HepG2 (cell line): ENCODE measurements around the gene PSKH1. TPM values are rescaled to one million over a fixed set of nuclear protein-coding genes. Genes with fewer than 3 reads are reported as not detected.
A peak's percentile ranks its signal among the peaks of the same experiment; 100 is the strongest.

Experiments
- AGO2 ChIP-seq: fragments of 200-400 bp; formaldehyde crosslinking; optimal IDR thresholded peaks from 2 replicates; pipeline ENCODE3; 2017; ENCODE audit warnings: mild to moderate bottlenecking, low read depth, low read length, moderate library complexity
- ATF1 ChIP-seq: IDR thresholded peaks from 2 replicates; pipeline ENCODE4 v1.6.1; 2016; ENCODE audit warnings: mild to moderate bottlenecking, control low read depth
- FOXM1 ChIP-seq: sonication (generic); formaldehyde crosslinking; IDR thresholded peaks from 2 replicates; pipeline ENCODE4 v1.5.0; 2020; ENCODE audit warnings: missing genetic modification reagents
- GLI4 ChIP-seq: sonication (generic); formaldehyde crosslinking; IDR thresholded peaks from 2 replicates; pipeline ENCODE4 v1.5.1; 2020; ENCODE audit warnings: missing genetic modification reagents, mild to moderate bottlenecking, moderate library complexity, borderline replicate concordance
- GZF1 ChIP-seq: sonication (generic); formaldehyde crosslinking; IDR thresholded peaks from 2 replicates; pipeline ENCODE4 v1.5.1; 2020; ENCODE audit warnings: mild to moderate bottlenecking, missing genetic modification reagents
- KDM4B ChIP-seq: sonication (generic); formaldehyde crosslinking; IDR thresholded peaks from 2 replicates; pipeline ENCODE4 v1.4.0; 2020; ENCODE audit warnings: missing genetic modification reagents
- KLF11 ChIP-seq: IDR thresholded peaks from 2 replicates; pipeline ENCODE4 v1.6.1; 2016; ENCODE audit warnings: missing compliant biosample characterization
- MIXL1 ChIP-seq: IDR thresholded peaks from 2 replicates; pipeline ENCODE4 v1.6.1; 2016
- NFKBIZ ChIP-seq: IDR thresholded peaks from 2 replicates; pipeline ENCODE4 v1.6.1; 2018; ENCODE audit warnings: missing genetic modification reagents, missing compliant biosample characterization
- NFRKB ChIP-seq: fragments of 450-650 bp; IDR thresholded peaks from 2 replicates; pipeline ENCODE4 v1.6.1; 2017
- YY1 ChIP-seq: IDR thresholded peaks from 2 replicates; pipeline ENCODE4 v1.6.1; 2011; ENCODE audit warnings: low read length, low read depth, moderate library complexity, mild to moderate bottlenecking; ENCODE audit not compliant: insufficient read depth, insufficient replicate concordance
- ZBTB38 ChIP-seq: sonication (generic); formaldehyde crosslinking; IDR thresholded peaks from 2 replicates; pipeline ENCODE4 v1.5.1; 2020; ENCODE audit warnings: mild to moderate bottlenecking, missing genetic modification reagents
- ZNF263 ChIP-seq: sonication (generic); formaldehyde crosslinking; IDR thresholded peaks from 2 replicates; pipeline ENCODE4 v1.4.0; 2020; ENCODE audit warnings: missing genetic modification reagents
- ZNF563 ChIP-seq: sonication (generic); formaldehyde crosslinking; IDR thresholded peaks from 2 replicates; pipeline ENCODE4 v1.8.0; 2022; ENCODE audit warnings: mild to moderate bottlenecking, moderate library complexity, missing genetic modification reagents
- ZNF567 ChIP-seq: sonication (generic); formaldehyde crosslinking; IDR thresholded peaks from 2 replicates; pipeline ENCODE4 v1.8.1; 2023; ENCODE audit warnings: mild to moderate bottlenecking, missing genetic modification reagents, borderline replicate concordance
- ZNF703 ChIP-seq: sonication (generic); formaldehyde crosslinking; IDR thresholded peaks from 2 replicates; pipeline ENCODE4 v1.5.1; 2020; ENCODE audit warnings: missing genetic modification reagents, mild to moderate bottlenecking, moderate library complexity, borderline replicate concordance
- ZNF709 ChIP-seq: sonication (generic); formaldehyde crosslinking; IDR thresholded peaks from 2 replicates; pipeline ENCODE4 v1.5.0; 2020; ENCODE audit warnings: mild to moderate bottlenecking, missing genetic modification reagents
- ZNF782 ChIP-seq: sonication (generic); formaldehyde crosslinking; IDR thresholded peaks from 2 replicates; pipeline ENCODE4 v1.4.0; 2020; ENCODE audit warnings: missing genetic modification reagents, mild to moderate bottlenecking, borderline replicate concordance
- polyA plus RNA-seq, 8 experiments: library from polyadenylated mRNA; depleted of rRNA in 3 of 8; stranded (reverse) in 7 of 8; unstranded in 1 of 8; fragments of >200 nt; fragmentation: Illumina TruSeq in 4 of 8; extraction: Trizol in 4 of 8; gene quantifications; 2 replicates each; pipeline versions ENCODE4 v1.2.1 to v1.2.3, GENCODE V29; 2011 to 2016; ENCODE audit warnings: low read depth in 4 of 8, missing spikeins in 1 of 8, mixed read lengths in 1 of 8; ENCODE audit not compliant: insufficient read depth in 1 of 8
- total RNA-seq, 5 experiments: library from RNA; depleted of rRNA; stranded (reverse); fragments of >200 nt; fragmentation: Illumina TruSeq; extraction: Trizol; gene quantifications; 2 replicates each; pipeline ENCODE4 v1.2.3, GENCODE V29; 2016; ENCODE audit warnings: low read depth in 1 of 5
- TF ChIP-seq, protein P1 (sequence below): sonication (generic); formaldehyde crosslinking; conservative IDR thresholded peaks from 2 replicates; pipeline ENCODE4 v1.8.0; 2022; ENCODE audit warnings: low read depth, missing genetic modification reagents
- TF ChIP-seq, protein P2 (sequence below): IDR thresholded peaks from 2 replicates; pipeline ENCODE4 v1.6.1; 2016
- TF ChIP-seq, protein P3 (sequence below): sonication (generic); formaldehyde crosslinking; IDR thresholded peaks from 2 replicates; pipeline ENCODE4 v1.8.1; 2023; ENCODE audit warnings: mild to moderate bottlenecking, missing genetic modification reagents
- TF ChIP-seq, protein P4 (sequence below): sonication (generic); formaldehyde crosslinking; IDR thresholded peaks from 2 replicates; pipeline ENCODE4 v1.9.0; 2021; ENCODE audit warnings: missing genetic modification reagents, mild to moderate bottlenecking, borderline replicate concordance
- TF ChIP-seq, protein P5 (sequence below): sonication (generic); formaldehyde crosslinking; IDR thresholded peaks from 2 replicates; pipeline ENCODE4 v1.5.0; 2020; ENCODE audit warnings: missing genetic modification reagents

Gene PSKH1
- total and polyA plus RNA-seq, 2 of the 13 experiments (the other 11 are each of a cell fraction or from before 2014, with no cell fraction given): 8.4 to 19.1 TPM

DNA sequence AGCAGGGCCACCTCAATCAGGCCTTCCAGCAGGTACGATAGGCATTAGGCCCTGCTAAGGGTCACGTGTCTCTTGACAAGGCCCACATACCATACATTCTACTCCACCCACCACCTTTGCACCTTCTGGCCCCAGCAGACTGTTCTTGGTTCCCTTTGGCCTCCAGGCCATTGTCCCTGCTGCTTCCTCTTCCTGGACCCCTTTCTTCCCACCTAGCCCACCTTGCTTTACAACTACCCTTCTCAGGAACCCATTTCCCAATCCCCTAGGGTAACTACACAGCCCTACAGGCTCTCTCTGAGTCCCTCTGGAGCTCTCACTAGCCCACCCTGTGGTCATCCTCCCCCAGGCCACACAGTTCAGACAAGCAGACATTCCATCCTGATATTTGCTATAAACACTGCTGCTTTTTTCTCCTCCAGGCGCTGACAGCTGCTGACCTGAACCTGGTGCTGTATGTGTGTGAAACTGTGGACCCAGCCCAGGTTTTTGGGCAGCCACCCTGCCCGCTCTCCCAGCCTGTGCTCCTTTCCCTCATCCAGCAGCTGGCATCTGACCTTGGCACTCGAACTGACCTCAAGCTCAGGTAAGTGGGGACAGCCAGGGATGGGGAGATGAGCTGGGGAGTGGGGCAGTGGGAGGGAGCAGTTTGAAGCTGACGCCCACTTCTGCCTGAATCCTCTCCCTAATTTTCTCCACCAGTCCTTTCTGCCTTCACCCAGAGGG lies 9.7 kb upstream of the PSKH1 start (continued):
- TF ChIP-seq, protein P1, sequence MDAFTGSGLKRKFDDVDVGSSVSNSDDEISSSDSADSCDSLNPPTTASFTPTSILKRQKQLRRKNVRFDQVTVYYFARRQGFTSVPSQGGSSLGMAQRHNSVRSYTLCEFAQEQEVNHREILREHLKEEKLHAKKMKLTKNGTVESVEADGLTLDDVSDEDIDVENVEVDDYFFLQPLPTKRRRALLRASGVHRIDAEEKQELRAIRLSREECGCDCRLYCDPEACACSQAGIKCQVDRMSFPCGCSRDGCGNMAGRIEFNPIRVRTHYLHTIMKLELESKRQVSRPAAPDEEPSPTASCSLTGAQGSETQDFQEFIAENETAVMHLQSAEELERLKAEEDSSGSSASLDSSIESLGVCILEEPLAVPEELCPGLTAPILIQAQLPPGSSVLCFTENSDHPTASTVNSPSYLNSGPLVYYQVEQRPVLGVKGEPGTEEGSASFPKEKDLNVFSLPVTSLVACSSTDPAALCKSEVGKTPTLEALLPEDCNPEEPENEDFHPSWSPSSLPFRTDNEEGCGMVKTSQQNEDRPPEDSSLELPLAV (CRISPR knock-in tag): no peak
- TF ChIP-seq KLF11 (no peak), NFRKB (no peak), ZBTB38 (peak; percentile 4; the same call in 1 of the 2 replicates), ATF1 (CRISPR knock-in tag) (no peak), ZNF567 (CRISPR knock-in tag) (0 out of 2 replicates have a peak, but pooled peaks have one; percentile 69), NFKBIZ (CRISPR knock-in tag) (no peak), GLI4 (CRISPR knock-in tag) (0 out of 2 replicates have a peak, but pooled peaks have one; percentile 47), ZNF563 (CRISPR knock-in tag) (0 out of 2 replicates have a peak, but pooled peaks have one; percentile 34), ZNF782 (CRISPR knock-in tag) (no peak), ZNF709 (CRISPR knock-in tag) (no peak), AGO2 (no peak), ZNF263 (CRISPR knock-in tag) (no peak), KDM4B (CRISPR knock-in tag) (no peak), MIXL1 (no peak), YY1 (no peak), FOXM1 (CRISPR knock-in tag) (no peak), ZNF703 (CRISPR knock-in tag) (no peak), GZF1 (CRISPR knock-in tag) (peak; percentile 60; the same call in 1 of the 2 replicates)
- TF ChIP-seq, protein P2, sequence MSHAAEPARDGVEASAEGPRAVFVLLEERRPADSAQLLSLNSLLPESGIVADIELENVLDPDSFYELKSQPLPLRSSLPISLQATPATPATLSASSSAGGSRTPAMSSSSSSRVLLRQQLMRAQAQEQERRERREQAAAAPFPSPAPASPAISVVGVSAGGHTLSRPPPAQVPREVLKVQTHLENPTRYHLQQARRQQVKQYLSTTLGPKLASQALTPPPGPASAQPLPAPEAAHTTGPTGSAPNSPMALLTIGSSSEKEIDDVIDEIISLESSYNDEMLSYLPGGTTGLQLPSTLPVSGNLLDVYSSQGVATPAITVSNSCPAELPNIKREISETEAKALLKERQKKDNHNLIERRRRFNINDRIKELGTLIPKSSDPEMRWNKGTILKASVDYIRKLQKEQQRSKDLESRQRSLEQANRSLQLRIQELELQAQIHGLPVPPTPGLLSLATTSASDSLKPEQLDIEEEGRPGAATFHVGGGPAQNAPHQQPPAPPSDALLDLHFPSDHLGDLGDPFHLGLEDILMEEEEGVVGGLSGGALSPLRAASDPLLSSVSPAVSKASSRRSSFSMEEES (CRISPR knock-in tag): no peak
- TF ChIP-seq, protein P3, sequence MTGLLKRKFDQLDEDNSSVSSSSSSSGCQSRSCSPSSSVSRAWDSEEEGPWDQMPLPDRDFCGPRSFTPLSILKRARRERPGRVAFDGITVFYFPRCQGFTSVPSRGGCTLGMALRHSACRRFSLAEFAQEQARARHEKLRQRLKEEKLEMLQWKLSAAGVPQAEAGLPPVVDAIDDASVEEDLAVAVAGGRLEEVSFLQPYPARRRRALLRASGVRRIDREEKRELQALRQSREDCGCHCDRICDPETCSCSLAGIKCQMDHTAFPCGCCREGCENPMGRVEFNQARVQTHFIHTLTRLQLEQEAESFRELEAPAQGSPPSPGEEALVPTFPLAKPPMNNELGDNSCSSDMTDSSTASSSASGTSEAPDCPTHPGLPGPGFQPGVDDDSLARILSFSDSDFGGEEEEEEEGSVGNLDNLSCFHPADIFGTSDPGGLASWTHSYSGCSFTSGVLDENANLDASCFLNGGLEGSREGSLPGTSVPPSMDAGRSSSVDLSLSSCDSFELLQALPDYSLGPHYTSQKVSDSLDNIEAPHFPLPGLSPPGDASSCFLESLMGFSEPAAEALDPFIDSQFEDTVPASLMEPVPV (CRISPR knock-in tag): no peak
- TF ChIP-seq, protein P4, sequence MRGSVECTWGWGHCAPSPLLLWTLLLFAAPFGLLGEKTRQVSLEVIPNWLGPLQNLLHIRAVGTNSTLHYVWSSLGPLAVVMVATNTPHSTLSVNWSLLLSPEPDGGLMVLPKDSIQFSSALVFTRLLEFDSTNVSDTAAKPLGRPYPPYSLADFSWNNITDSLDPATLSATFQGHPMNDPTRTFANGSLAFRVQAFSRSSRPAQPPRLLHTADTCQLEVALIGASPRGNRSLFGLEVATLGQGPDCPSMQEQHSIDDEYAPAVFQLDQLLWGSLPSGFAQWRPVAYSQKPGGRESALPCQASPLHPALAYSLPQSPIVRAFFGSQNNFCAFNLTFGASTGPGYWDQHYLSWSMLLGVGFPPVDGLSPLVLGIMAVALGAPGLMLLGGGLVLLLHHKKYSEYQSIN: no peak
- TF ChIP-seq, protein P5, sequence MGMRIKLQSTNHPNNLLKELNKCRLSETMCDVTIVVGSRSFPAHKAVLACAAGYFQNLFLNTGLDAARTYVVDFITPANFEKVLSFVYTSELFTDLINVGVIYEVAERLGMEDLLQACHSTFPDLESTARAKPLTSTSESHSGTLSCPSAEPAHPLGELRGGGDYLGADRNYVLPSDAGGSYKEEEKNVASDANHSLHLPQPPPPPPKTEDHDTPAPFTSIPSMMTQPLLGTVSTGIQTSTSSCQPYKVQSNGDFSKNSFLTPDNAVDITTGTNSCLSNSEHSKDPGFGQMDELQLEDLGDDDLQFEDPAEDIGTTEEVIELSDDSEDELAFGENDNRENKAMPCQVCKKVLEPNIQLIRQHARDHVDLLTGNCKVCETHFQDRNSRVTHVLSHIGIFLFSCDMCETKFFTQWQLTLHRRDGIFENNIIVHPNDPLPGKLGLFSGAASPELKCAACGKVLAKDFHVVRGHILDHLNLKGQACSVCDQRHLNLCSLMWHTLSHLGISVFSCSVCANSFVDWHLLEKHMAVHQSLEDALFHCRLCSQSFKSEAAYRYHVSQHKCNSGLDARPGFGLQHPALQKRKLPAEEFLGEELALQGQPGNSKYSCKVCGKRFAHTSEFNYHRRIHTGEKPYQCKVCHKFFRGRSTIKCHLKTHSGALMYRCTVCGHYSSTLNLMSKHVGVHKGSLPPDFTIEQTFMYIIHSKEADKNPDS: no peak
